Stimulated activated CD4-positive, alpha-beta T cell treated with anti-CD3 and anti-CD28 coated beads, Interleukin-4, amount 100 ng/mL, for 48 hours (primary cell): Measurements from ENCODE around the gene NAV2.

ENCODE experiments used
- DNase-seq, 2 donors: peaks; one replicate each; pipeline ENCODE4 v3.0.0-alpha.2; 2020; ENCODE audit warnings: low read depth in 2 of 2

The NAV2 gene

DNA sequence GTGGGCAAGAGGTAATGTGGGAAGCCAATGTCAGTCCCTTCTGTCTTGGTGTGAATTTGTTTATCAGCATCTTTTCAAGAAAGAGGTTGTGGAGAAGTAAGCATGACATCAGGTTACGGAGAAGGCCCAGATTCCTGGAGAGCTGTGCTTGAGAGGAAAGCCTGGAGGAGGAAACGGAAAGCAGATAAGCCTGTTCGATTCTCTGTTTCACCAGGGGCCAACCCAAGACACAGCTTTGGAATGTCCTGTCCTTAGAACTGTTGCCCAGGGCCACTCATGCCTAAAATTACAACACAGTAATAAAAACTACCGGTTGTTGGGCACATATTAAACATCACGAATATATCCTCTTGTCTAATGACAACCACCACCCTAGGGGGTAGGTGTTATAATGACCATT is 148.5 kb downstream of the NAV2 start:
- DNase-seq = no peak

DNA sequence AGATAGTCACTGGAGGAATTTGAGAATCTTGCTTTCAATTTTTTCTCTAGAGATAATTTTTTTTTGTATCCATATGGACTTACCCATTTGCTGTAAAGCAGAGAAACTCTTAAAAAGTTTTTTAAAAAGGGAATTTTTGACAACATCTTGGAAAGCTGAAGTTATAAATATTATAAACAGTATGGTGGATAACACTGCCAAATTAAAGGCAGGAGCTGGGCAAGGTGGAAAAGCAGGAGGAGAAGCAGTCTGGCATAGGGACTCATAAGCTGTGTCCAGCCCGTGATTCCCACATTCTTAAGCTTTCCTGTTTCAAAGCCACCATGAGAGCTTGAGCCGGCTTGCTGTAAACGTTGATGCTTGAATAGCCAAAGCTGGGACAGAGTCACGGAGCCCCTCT is 149.5 kb downstream of the NAV2 start:
- DNase-seq = no peak

DNA sequence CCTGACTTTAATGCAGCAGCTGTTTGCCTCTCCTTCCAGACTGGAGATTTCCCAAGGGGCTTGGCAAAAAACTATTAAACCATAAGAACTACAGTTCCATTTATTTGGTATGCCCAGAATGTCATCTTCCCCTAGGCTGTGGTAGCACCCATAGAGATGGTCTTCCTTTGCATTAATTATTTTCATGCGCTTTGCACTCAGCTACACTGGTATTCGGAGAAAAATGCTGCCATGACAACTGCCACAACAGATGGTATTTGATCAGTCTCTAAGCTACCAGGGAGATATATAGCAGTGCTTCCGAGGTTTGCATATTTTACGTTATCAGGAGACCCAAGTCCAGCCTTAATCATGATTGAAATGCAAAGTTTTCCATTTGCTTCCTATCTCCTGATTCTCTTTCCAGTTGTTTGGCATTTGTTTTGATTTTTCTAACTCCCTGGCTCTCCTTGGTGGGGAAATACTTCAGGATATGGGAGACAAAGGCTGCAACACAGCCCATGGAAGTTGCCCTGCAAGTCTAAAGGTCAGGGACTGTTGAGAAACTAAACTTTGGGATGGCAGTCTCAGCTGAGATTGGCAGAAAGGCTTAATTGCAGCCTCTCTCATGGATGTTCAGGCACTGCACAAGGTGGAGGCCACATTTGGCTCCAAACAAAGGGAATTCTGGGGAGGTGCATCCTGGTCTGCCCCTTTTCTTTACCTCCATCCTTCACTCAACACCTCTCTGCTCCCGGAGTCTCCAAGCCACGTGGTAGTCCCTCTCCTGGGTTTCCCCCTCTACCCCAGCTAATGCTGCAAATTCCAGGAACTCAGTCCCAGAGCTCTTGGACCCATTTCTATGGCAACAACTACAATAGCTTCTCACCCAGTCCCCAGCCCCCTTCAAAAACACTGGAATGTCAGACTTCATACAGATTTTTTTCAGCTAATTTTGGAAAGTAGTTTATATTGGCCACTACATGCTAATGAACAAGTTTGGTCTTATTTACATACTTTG is 151.8 kb downstream of the NAV2 start:
- DNase-seq = no peak

DNA sequence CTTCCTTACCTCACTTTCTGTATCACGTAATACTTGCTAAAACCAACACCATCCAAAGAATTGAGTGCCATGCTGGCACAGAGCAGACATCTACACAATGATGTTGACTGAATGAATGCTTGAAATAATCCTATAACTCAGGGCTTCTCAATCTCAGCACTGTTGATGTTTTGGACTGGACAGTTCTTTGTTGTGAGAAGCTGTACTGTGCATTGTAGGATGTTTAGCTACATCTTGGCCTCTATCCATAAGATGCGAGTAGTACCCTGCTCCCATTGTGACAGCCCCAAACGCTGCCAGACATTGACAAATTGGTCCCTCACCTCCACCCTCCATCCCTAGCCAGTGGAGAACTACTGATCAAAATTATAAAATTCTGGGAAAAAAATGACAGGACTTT is 153.4 kb downstream of the NAV2 start:
- no peak for DNase-seq

DNA sequence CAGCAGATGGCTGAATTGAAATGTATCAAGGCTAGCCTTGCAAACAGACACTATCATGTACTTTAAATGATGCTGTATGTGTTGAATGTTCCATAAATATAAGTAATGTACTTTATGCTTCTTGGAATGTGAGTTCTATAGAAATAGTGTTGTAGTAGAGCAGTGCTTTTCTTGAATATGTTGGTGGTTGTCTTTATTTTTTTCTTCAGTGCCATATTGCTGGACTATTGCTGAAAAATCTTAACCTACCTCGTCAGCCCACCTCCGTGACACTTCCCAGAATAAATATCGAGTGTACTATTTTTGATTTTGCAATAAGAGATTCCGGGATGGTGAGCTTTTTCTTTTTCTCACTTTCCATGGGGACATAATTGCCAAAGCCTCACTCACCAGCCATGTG is 153.9 kb downstream of the NAV2 start:
- no peak for DNase-seq

DNA sequence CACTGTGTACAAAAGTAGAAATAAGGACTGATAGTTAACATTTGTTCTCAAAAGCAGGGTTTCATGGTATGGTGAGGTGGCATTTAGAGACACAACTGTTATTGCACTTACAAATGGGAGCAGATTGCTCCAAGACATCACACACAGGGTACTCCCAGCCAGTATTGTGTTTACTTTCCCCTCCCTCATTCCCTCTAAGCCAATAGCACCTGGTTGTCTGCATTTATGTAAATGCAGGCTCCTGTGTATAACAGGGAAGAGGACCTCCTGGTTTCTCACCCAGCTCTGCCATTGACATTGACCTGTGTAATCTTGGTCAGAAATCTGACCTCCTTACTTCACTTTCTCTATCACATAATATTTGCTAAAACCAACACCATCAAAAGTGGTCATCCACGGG is 154.4 kb downstream of the NAV2 start:
- DNase-seq = no peak

DNA sequence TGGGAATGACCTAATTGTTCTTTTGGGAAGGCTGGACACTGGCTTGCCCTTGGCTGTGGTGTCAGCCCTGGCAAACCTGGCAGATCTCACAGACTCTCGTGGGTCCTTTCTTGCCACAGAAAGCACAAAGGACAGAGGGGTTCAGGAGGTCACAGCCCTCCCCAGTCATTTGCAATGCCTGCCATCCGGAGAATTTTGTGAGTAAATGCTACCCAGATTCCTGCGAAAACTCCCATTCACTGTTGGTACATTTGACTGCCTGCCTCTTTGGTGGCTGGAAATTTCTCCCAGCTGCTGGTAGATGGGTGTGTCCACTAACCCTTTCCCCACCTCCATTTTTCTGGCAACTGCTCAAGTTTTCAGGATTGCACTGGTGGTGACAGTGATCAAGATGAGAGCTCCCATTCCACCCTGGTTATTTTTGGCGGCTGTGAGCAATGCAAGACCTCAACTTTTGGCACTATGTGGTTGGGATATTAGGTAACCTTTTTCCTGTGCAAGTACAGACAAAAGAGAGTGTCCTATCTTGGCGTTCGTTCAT is 155.7 kb downstream of the NAV2 start:
- no peak for DNase-seq

DNA sequence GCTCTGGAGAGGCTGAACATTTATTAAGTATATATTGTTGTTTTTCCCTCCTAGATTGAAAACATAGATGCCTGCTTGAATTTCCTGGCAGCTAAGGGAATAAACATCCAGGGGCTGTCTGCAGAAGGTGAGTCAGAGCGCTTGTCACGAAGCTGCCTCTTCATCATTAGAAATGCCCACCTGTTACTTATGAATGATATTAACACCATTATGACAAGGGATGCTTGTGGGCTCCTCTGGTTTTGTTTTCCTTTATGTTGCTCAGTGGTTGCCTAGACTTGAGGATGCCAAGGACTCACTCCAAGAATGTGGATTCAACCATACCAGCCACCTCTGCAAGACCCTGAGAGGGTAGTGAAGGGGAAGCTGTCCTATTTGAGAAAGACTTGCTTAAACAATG is 156.2 kb downstream of the NAV2 start:
- DNase-seq = no peak

DNA sequence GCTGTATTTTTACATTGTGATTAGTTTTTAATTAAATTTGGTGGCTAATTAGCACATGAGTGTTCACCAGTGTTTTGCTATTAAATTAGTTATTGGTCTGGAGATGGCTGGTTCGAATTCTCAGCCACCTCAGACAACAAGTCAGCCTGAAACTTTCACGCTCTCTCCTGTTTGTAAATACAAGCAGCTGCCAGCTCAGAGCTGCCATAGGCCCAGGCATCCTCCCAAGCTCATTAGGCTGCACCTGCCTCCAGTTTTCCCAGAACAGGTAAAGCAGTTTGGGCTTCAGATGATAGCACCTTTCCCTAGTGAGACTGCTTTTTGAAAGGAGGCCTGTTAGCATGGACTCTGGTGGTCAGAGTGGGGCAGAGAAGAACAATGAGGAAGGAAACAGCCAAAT is 156.8 kb downstream of the NAV2 start:
- no peak for DNase-seq

DNA sequence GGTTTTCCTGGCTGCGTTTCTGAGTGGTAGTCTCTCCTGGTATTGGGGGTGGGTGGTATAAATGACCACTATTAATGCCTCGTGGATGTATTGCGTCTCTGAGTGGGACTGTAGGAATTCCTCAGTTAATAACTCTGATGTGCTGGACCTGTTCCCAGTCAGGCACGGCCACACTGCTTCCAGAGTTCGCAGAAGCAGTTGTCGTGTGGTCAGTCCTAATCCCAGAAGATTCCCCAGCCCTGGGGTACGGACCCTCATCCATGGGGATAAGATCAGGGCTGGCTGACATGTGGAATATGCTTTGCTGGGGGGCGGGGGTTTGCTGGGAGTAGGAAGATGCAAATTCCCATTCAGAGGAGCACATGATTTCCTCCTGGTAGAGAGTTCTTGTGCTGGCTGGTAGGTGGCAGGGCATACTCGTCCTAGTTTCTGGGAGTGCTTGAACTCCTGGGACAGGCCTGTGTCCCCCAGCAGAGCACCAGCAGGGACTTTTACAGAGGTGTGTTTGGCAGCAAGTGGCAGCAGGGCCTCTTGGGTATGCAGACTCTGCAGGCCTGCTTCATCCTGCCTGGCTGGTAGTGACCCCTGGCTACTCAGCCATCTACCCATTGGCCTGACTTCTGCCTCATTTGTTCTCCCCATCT is 157.4 kb downstream of the NAV2 start:
- no peak for DNase-seq

DNA sequence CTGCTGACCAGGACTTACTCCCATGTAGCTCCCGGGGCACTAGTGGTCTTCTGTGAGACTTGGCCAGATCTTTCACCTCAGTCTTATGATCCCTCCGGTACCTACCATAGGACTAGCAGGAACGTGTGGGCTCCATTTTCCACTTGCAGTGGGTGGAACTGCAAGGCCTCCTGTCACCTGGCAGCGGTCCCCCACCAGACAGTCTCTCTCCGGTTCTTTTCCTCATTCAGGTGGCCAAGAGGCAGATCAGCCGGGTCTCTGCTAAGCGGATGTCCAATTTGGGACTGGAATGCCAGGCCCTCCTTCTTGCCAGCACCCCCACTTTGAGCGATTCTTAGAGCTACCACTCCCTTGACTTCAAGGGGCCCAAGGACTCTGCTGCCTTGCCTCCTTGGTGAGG is 158.9 kb downstream of the NAV2 start:
- DNase-seq = no peak

DNA sequence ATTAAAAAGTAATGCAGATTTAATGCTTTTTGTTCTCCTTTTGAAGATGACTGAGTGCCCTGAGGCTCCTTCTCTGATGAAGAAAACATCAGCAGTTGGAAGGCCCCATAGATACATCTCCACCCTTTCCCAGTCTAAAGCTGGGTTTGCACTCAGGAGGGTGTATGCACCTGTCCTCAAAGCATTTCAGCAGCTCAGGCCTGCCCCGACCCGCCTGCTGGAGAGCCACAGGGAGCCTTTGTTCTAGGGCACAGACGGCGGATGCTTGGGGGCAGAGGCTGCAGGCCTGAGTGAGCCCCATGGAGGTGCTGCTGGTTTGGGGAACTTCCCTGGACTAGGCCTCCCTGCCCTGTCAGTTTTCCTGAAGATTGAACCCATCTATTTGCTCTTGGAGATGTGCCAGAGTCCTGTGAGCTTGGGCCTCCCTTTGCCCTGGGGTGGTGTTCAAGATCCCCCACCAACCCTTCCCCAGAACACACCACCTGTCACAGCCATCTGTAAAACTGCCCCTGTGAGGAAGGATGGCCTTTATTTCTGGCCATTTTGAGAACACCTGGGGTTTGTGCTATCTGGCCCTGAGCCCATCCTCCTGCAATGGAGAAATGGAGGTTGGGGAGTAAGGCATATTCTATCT is 160.0 kb downstream of the NAV2 start:
- DNase-seq = no peak

DNA sequence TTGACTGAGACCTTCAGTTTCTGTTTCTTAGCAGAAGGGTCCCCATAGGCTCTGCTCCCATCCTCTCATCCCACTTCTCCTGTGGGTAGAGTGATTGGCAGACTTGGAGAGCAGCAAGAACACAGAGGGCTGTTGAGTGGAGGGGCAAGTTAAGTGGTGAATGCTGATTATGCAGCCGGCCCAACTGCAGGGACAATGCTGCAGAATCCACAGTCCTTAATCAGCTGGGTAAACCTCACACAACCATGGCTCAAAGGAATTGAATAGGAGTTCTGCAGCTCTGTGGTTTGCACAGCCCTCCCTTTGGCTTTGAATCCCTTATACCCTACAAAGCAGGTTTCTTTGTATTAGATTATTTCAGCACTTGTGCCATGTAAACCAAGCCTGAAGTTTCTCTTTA is 161.1 kb downstream of the NAV2 start:
- no peak for DNase-seq

DNA sequence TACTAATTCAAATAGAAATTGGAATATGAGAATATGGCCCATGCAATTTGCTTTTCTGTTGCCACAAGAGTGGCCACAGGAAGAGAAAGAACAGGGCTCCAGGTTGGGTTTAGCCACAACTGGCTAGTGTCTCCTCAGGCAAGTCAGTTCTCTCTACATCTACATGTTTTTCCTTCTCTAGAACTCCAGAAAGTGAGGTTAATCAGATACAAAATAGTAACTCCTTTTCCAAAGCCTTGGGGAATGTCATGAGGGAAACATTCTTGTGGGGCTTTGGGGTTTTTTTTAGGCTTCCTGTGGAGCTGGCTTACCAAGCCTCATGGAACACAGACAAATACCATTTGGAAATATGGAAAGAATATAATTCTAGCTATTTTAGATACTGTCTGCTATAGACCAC is 161.6 kb downstream of the NAV2 start:
- no peak for DNase-seq

DNA sequence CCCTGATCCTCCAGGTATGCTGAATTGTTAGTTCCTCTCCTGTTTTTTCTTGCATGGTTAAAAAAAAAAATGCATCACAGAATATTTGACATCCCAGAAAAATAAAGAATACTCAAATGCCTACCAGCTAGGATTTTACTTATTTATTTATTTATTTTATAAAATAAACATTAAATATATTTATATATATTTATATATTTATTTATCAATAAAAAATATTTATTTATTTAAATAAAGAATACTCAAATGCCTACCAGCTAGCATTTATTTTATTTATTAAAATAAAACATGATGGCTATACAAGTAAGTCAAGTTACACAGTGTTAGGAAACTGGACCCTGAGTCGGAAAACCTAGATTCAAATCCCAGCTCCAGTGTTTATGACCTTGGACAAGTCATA is 164.1 kb downstream of the NAV2 start:
- DNase-seq = no peak

DNA sequence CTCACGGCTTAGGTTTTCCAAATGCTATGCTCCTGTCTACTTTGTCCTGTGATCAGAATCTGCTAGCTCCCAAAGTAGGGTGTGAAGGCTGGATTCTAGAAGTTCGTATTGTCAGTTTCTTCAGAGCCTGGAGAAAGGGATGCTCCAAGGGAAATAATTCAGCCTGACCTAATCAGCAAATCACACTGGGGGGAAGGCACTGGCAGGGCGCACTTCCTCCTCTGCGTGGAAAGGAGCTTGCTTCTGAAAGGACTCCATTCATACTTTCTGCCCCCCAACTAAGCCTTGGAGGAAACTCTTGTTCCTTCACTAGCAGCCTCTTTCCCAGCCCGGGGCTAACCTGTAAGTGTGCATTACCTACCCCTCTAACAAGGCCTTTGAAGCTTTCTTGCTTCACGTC is 165.9 kb downstream of the NAV2 start:
- no peak for DNase-seq

DNA sequence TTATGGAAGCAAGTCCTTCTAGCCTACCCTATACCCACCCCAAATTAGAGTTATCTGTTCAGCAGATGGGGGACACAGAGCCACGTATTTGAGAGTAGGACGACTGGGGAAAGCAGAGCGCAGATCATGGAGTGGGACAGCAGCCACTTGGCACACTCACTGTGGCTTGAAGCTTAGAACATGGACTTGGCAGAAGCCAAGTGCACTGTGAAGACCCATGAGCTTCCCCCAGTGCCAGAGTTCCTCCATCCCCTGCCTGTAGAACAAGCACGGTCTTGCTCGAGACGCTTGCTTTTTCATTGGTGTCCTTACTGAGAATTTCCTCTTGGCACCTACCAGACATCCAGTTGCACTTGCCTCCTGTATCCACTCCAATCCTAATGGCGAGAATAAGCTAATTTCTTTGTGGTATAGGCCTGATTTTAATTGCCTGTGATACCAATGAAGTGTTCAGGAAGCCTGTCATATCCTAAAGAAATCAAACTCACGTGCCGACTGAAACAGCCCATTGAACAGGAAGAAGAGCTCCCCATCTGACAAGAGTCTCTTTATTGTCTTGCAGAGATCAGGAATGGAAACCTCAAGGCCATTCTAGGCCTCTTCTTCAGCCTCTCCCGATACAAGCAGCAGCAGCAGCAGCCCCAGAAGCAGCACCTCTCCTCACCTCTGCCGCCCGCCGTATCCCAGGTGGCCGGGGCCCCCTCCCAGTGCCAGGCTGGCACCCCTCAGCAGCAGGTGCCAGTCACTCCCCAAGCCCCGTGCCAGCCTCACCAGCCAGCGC is 166.9 kb downstream of the NAV2 start:
- DNase-seq = no peak

DNA sequence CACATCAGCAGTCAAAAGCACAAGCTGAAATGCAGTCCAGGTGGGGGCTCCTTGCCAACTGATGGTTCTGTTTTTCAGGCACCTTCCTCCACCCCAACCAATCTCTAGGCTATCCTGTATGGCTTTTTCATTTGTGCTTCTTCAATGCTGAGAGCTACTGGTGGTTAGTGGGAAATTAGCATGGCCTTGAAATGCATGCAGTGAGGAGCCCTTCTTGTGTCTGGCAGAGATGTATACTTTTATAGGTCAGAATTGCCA is 167.4 kb downstream of the NAV2 start:
- no peak for DNase-seq

DNA sequence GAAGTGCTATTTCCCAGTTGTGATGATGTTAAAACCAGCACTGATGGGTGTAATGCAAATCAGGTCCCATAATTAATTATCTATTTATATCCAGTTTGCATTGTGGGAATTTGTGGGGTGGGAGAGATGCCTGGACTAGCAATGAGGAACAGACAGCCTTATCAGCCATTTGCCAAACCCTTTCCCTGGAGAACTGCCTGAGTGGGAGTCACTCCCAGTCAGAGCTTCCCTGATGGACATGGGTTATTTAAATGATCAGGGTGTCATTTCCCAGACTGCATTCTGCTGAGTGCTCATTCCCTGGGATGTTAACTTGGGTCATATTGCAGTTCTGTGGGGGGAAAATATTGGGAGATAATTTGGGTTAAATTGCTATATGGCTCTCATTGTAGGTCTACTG is 168.5 kb downstream of the NAV2 start:
- DNase-seq = no peak

DNA sequence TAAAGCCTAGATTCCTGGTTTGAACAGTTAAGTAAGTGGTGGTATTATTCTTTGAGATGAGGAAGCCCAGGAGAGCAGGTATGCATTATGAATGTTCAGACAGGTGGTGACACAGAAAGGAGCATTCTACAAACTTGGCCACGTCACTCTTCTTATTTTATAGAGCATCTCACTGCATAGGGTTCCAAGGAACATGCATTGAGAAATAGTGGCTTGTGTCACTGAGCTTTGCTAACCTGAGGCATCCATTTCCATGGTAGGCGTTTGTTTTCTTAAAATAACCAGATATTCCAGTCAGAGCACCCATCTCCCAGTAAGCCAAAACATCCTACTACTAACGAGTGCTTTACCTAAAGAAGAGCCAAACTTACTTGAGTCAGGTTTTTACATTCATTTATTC is 169.7 kb downstream of the NAV2 start:
- DNase-seq = no peak

DNA sequence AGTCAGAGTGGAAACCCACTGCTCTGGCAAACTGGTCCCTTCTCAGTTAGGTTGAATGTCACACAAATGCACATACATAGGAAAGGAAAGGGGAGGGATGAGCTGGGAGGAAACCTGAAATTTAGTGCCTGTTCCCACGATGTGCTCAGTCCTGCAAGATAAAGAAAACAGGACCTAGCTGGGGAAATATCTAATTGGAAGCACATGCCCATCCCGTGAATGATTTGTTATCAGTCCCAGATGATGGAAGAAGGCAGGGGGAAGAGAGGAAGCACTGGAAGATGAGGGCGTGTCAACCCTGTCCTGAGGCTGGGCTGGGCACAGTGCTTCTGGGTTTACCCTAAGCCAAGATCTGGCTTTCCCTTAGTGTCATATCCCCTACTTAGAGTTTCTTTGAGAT is 173.9 kb downstream of the NAV2 start:
- no peak for DNase-seq

DNA sequence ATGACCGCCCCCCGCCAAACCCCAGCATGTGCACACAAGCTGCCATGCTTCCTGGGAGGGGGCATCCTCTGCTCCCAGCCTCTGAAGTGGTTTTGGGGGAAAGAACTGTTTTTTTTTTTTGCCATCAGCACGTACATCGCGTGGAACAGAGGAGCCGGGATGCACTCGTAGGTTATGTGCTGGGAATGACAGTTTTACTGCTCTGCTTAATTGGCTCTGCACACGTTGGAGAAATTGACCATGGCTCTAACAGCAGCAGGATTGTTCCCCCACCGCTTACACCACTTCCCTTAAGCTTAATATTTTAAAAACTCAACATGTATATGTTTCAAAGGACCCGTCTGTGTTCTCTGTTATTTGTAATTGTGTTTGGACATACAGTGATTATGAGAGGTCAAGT is 175.2 kb downstream of the NAV2 start:
- no peak for DNase-seq
